ENCODE data around the gene PYGO1.

DNA sequence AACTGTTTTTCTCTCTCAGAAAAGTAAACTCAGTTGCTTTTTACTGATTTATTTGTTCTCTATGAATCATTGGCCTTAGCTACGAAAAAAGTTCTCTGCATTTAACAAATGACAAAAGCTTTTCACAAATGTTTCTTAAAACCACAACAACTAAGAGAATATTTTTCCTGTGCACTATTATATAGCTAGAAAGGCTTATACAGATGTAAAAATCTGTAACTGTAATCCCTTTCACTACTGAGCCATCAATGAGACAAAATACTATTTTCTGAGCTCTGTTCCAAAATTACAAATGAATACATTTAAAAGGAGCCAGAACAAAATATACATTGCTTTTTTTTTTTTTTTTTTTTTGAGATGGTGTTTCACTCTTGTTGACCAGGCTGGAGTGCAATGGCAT is 45.6 kb upstream of the PYGO1 start:
- TF ChIP-seq, protein P1, sequence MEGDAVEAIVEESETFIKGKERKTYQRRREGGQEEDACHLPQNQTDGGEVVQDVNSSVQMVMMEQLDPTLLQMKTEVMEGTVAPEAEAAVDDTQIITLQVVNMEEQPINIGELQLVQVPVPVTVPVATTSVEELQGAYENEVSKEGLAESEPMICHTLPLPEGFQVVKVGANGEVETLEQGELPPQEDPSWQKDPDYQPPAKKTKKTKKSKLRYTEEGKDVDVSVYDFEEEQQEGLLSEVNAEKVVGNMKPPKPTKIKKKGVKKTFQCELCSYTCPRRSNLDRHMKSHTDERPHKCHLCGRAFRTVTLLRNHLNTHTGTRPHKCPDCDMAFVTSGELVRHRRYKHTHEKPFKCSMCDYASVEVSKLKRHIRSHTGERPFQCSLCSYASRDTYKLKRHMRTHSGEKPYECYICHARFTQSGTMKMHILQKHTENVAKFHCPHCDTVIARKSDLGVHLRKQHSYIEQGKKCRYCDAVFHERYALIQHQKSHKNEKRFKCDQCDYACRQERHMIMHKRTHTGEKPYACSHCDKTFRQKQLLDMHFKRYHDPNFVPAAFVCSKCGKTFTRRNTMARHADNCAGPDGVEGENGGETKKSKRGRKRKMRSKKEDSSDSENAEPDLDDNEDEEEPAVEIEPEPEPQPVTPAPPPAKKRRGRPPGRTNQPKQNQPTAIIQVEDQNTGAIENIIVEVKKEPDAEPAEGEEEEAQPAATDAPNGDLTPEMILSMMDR (IDR thresholded peaks at IDR 0.05), result no peak
- TF ChIP-seq POLR2A (IDR thresholded peaks at IDR 0.05), result no peak
